ENCODE data around the gene ZNF839.
A peak's percentile ranks its signal among the peaks of the same experiment; 100 is the strongest.
"Not testable (repeated sequence)": the region's sequence is repeated elsewhere in the genome, so short reads cannot be mapped to it uniquely, and the experiment has no call there.

Gene ZNF839

DNA sequence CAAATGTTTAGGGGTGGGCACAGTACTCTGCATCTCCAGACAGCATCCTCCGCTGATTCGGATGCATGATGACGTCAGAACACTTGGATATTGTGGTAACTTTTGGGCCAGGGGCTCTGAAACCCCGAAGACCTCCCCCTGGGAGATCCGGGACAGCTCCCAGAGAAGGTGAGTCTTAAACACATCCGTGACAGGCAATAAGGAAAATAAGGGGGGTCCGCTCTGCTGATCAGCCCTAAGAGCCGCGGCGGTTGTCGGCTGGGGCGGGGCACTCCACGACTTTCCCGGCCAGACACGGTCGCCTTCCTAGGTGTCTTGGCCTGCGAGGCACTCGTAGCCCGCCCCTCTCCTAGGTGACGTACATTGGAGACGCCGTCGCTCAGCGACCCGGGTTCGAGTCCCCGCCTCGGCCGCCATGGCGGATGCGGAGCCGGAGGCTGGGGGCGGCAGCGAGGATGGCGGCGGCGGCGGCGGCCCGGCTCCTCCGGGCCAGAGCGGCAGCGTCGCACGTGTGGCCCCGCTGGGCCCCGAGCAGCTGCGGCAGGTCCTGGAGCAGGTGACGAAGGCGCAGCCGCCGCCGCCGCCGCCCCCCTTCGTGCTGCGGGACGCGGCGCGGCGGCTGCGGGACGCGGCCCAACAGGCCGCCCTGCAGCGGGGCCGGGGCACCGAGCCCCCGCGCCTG lies at the start of gene ZNF839:
Gene ZNF839 (plus strand): TSS at position 396 of the 682 bp plus-strand sequence. CDS start 20 bp downstream, at position 416.
- DNase-seq, result peak in 50 of 51 donors; percentile 36 to 91 (median 82)

DNA sequence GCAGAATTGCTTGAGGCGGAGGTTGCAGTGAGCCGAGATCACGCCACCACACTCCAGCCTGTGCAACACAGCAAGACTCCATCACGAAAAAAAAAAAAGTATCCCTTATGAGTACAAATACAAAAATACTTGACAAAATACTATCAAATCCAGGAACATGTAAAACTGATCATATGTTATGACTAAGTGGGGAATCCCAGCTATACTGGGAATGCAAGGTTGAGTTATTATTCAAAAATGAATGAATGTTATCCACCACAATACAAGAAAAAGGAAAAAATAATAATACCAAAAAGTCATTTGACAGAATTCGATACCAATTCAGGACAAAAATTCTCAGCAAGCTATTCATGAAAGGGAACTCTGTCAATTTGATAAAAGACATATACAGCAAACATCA lies 47.2 kb upstream of the ZNF839 start:
- DNase-seq, result no peak

DNA sequence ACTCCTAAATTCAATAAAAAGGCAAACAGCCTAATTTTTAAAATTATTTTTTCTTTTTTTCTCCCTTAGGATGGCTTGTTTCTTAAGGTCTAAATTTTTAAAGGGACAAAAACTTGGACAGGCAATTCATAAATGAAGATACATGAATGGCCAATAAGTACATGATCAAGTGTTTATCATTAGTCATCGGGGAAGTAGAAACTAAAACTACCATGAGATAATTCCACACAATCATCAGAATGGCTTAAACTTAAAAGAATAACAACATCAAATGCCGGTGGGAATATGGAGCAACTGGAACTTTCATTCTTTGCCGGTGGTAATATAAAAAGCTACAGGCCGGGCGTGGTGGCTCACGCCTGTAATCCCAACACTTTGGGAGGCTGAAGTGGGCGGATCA lies 43.7 kb upstream of the ZNF839 start:
- no peak for DNase-seq

- no peak for DNase-seq
Observed at GRCh38 chr14:102277874-102278630, 41.5 kb upstream of the ZNF839 start.

DNA sequence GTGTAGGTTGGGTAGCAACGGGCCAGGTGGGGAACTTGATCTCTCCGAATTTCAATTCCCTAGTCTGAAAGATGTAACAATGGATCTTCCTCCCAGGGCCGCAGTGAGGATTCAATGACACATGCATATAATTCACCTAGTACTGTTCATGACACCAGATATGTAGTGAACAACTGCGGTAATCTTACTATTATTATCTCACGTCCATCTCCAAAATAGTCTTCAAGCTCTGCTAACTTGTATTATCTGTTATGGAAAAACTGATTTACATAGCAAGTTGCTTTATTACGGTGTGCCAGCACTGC lies 41.0 kb upstream of the ZNF839 start:
- no peak for DNase-seq

GRCh38 chr14:102279282-102279681 lies 40.3 kb upstream of the ZNF839 start:
- DNase-seq, result no peak

GRCh38 chr14:102279688-102280348 lies 39.7 kb upstream of the ZNF839 start:
- DNase-seq, result no peak

DNA sequence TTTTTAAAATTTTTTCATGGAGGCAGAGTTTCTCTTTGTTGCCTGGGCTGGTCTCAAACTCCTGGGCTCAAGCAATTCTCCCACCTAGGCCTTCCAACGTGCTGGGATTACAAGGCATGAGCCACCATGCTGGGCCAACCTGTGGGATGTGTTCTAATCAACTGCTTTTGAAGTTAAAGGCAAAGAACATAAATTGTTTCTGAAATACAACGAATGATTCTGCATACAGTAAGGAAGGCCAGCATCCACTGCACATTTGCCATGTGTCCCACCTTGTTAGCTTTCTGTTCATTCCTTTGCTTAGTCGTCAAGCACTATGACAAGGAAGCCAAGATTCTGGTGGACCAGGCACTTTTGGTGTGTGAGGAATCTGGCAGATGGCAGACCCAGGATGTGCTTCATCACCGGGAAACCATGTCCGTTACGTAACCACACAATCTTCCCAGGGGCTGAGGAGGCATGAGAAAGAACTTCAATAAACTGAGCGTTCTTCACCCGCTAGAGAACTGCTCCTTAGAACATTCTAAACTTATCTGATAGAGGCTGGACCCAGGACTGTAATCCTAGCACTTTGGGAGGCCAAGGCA lies 39.1 kb upstream of the ZNF839 start:
- no peak for DNase-seq

DNA sequence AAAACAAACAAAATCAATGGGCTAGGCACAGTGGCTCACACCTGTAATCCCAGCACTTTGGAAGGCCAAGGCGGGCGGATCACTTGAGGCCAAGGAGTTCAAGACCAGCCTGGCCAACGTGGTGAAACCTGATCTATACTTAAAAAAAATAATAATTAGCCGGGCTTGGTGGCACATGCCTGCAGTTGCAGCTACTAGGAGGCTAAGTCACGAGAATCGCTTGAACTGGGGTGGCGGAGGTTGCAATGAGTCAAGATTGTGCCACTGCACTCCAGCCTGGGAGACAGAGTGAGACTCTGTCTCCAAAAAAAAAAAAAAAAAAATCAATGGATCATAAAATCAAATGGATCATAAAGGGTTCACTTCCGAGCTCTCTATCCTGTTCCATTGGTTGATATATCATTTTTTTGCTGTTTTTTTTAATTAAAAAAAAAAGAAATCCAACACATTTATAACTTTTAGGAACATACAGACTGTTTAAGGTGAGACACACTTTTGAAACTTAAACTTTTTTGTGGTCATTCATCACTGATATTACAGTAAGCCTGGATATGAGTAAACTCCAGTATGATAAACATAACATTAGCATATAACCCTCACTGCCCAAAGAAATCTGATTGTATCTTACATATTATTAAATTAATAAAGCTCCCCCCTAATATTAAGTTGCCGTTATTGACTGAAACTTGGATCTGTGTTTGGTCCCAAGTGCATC lies 36.6 kb upstream of the ZNF839 start:
- no peak for DNase-seq

GRCh38 chr14:102283631-102284129 lies 35.9 kb upstream of the ZNF839 start:
- DNase-seq, result no peak

GRCh38 chr14:102285106-102285505 lies 34.4 kb upstream of the ZNF839 start:
- no peak for DNase-seq

GRCh38 chr14:102288139-102288538 lies 31.4 kb upstream of the ZNF839 start:
- DNase-seq, result no peak

DNA sequence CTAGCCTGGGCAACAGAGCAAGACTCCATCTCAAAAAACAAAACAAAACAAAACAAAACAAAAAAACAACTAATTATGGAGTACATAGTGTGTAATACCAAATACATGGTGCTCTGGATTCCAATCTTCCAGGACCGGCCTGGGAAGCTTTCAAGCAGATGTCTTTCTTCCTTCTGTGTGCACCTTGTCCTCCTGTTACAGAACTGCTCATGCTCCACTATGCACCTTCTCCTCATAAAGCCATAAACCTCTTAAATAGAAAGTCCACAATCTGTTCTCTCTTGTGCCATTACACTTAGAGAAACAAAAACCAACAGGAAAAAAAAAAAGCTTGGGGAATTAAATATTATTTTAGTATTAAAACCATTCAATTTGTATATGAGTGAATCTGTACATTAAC lies 27.1 kb upstream of the ZNF839 start:
- no peak for DNase-seq

DNA sequence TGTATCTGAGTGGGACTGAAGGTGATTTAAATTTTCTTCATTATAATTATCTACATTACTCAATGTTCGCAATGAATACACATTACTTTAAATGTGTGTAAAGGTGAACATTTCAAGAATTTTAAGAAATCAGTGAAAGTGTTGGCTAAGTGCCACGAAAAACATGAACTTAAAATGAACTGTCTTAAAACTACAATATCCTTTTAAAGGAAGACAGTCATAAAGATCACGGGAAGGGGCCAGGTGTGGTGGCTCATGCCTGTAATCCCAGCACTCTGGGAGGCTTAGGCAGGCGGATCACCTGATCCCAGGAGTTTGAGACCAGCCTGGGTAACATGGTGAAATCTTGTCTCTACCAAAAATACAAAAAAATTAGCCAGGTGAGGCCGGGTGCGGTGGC lies 25.8 kb upstream of the ZNF839 start:
- DNase-seq, result no peak

DNA sequence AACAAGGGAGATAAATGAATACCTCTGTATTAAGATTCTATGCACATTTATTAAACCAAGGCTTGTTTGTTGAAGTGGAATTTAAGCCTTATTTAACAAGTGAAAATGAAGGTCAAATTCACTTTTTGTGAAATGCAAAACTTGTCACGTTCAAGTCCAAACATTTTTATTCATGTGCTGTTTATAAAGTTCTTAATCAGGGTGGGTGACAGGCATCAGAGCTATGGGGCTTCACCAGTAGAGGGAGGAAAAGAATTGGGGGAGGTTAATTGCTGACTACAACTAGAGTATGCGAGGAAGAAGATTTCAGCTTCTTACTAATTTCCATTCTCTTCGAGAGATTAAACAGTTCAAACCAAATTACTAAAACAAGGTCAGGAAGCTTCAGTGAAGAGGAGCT lies 24.3 kb upstream of the ZNF839 start:
- no peak for DNase-seq

- DNase-seq, result no peak
Observed at GRCh38 chr14:102297436-102298170, 21.9 kb upstream of the ZNF839 start.

- DNase-seq, result not testable (repeated sequence)
Observed at GRCh38 chr14:102298303-102299070, 21.1 kb upstream of the ZNF839 start.

DNA sequence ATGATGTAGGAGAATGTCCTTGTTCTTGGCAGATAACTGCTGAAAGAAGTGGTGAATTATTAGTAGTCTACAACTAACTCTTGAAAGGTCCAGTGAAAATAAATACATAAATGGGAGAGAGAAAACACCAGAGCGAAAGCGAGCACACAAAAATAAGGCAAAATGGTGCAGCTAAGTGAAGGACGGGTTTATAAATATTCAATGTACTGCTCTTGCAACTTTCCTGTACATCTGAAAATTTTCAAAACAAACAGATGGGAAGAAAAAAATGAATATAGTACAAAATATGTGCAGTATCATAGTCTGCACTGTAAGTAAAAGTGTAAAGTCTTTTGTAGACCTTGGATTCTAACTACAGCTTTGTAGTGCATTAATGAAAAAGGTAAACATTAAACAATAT lies 15.9 kb upstream of the ZNF839 start:
- DNase-seq, result no peak

GRCh38 chr14:102304611-102305506 lies 14.7 kb upstream of the ZNF839 start, which contains the start of gene MOK:
Gene MOK, minus strand, starts transcription at chr14:102305164. Its CDS starts 196 bp downstream, at chr14:102304968.
- peak; percentile 68 to 97 (median 92) for DNase-seq

Measured in hypothalamus (tissue), 51 donors.